DMS53 (cell line): ENCODE data around the gene ADAMTSL1.
A peak's percentile ranks its signal among the peaks of the same experiment; 100 is the strongest.

Source experiments
- DNase-seq: peaks from one replicate; lab custom pipeline; 2025; lab: John Stamatoyannopoulos, UW

The ADAMTSL1 gene

DNA sequence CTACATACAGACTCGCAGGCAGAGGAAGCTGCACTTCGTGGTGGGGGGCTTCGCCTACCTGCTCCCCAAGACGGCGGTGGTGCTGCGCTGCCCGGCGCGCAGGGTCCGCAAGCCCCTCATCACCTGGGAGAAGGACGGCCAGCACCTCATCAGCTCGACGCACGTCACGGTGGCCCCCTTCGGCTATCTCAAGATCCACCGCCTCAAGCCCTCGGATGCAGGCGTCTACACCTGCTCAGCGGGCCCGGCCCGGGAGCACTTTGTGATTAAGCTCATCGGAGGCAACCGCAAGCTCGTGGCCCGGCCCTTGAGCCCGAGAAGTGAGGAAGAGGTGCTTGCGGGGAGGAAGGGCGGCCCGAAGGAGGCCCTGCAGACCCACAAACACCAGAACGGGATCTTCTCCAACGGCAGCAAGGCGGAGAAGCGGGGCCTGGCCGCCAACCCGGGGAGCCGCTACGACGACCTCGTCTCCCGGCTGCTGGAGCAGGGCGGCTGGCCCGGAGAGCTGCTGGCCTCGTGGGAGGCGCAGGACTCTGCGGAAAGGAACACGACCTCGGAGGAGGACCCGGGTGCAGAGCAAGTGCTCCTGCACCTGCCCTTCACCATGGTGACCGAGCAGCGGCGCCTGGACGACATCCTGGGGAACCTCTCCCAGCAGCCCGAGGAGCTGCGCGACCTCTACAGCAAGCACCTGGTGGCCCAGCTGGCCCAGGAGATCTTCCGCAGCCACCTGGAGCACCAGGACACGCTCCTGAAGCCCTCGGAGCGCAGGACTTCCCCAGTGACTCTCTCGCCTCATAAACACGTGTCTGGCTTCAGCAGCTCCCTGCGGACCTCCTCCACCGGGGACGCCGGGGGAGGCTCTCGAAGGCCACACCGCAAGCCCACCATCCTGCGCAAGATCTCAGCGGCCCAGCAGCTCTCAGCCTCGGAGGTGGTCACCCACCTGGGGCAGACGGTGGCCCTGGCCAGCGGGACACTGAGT is 303.2 kb downstream of the ADAMTSL1 start:
- DNase-seq: no peak

DNA sequence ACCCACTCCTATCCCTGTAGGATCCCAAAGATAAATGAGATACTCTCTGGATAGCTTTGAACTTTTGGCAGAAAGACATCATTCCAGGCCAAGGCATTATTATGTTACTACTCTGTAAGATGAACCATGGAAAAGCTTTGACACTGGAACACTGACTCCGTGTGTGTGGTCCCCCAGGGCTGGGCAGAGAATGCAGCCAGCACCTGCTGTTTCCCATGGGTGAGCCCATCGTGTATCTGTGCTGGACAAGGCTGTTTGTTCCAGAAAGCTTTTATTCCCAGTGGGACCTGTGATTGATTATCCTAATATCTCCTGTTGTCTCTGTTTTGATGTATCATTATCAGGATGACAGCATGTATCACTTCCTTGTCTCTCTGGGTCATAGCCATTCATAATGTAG is 304.2 kb downstream of the ADAMTSL1 start:
- no peak for DNase-seq

DNA sequence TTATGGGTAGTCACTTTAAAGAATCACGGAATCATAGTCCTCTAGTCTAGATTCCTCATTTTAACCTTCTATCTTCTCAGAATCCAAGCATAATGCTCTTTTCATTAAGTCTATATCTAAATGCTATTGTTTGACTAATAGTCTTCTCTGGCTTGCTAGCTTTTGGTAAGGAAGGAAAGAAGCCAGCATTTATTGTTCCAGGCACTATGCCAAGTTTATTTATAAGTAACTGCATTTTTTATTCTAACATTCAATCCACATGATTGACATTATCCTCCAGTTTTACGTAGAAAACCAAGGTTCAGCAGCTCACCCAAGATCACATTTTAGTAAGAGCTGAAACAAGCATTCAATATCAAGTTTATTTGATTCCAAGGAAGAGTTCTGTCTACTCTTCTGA is 304.9 kb downstream of the ADAMTSL1 start:
- no peak for DNase-seq

DNA sequence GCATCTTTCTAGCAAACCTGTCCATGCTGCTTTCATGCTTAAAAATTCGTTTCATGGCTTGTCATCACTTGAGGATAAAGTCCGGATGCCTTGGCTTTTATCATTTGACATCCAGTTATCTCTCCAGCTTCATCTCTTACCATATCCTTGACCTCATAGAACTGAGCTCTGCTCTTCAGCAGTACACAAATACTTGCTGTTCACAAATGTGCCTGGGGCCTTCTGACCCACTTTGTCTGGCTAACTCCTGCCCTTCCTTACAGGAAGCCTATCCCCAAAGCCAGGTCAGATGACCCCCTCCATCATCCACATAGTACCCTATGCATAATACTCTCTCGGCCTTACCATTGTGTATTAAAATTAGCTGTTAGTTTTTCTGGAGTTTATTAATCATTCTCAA is 310.0 kb downstream of the ADAMTSL1 start:
- DNase-seq: no peak

DNA sequence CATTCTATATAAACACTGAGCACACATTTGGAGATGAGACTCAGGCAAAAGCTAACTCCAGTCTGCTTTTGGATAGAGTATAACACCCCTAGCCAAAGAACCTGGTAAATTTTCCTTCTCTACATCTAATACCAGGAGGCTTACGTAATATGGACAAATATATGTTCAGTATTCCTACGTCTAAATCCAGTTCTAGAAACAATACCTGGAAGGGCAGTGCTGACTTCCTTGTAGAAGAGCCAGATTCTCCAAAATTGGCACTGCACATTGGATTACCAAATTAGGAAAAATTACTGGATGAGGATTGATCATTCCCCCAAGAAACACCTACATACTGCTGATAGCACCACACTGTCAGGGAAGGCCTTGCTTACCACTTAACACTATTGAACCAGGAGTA is 311.7 kb downstream of the ADAMTSL1 start:
- DNase-seq: no peak

DNA sequence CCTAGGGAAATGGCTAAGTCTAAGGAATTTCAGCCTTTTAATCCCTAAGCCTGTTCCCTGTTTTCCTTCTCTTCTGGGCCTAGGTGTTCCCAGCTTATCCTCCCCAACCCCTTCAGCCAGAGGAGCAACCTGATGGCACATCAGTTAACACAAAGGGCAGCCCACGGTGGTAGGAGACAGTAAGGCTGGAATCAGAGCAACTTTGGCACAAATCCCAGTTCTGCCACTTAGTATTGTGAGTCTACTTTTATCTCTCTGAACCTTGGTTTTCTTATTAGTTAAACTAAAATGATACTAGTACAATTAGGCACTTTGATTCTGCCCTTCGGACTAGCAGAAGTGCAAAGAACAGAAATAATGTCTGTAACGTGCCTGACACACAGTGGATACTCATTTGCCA is 312.2 kb downstream of the ADAMTSL1 start:
- DNase-seq: no peak

DNA sequence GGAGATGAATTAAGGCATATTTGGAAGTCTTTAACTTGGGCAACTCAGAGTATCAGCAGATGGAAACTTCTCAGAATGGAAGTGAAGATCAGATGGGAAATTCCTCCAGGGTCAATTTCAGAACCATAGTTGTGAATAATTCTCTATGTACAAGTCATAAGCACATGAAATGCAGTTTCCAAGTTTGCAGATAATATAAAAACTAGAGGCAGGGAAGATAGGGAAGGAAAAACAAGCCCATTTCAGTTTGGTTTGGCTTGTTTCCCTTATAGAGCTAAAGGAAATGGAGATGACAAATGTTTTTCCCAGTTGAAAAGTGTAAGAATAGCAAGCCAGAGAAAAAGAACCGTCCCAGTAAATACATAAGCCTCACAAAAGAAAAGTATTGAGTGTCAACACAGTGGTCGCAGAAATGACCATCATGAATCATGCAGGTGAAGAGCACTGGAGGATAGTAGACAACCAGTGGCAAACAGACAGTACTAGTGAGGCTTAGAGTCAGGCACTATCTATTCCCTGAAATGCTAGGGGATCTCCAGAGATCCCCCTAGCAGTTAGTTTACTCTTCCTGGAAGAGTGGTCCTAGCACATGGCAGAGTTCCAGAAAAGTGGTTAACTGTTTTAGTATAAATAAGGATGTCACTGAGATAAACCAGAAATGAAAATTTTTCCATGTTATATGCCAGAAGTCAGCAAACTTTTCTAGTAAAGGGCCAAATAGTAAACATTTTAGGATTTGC is 313.1 kb downstream of the ADAMTSL1 start:
- peak; percentile 18 for DNase-seq

DNA sequence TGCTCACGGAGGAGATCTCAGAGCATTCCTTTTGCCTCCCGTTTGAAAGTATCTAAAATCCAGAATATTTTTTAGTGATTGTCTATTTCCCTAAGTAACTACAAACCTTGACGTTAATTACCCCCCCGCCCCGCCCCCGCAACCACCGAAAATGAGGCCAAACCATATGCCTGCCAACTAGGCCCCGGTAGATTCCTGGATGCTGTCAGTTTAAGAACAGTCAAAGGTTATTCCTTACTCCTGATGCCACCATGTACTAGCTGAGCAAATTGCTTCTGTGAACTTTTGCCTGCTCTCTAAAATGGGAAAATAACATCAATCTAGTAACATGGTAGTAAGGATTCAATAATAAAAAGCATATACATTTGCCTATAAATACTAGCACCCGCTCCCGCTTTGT is 314.3 kb downstream of the ADAMTSL1 start:
- no peak for DNase-seq

DNA sequence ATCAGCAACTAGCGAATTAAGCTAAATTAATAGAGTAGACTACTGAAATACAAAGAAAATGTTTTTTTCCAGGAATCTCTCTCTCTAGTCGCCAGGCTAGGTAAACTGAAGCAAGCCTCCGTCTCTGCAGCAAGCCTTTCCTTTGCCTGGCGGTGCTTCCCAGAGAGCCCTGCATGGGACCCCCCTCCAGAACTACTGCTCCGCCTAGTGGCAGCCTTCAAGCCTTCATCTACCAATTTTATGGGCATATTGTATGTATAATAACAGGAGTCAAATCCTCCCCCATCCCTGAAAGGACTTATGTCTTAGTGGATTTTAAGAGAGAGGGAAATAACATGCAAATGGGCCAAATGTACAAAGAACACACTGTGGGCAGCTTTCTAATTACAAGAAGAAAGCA is 317.1 kb downstream of the ADAMTSL1 start:
- peak; percentile 71 for DNase-seq

DNA sequence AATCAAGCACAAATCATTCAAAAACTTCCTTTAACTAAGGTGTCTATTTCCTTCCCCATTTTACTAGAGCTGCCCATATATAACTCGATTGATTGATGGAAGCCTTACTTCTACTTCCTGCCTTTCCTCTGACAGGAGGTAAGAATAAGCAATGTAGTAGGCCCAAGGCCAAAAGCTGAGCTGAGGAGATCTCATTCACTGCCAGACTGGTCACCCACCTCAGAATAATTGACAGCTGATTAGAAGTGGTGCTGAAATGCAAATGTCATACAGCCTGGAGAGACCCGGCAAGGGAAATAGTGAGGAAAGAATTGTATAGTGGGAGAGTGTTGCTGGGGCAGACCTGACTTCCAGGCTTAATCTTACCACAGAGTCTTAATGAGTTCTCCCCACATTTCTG is 319.2 kb downstream of the ADAMTSL1 start:
- no peak for DNase-seq

DNA sequence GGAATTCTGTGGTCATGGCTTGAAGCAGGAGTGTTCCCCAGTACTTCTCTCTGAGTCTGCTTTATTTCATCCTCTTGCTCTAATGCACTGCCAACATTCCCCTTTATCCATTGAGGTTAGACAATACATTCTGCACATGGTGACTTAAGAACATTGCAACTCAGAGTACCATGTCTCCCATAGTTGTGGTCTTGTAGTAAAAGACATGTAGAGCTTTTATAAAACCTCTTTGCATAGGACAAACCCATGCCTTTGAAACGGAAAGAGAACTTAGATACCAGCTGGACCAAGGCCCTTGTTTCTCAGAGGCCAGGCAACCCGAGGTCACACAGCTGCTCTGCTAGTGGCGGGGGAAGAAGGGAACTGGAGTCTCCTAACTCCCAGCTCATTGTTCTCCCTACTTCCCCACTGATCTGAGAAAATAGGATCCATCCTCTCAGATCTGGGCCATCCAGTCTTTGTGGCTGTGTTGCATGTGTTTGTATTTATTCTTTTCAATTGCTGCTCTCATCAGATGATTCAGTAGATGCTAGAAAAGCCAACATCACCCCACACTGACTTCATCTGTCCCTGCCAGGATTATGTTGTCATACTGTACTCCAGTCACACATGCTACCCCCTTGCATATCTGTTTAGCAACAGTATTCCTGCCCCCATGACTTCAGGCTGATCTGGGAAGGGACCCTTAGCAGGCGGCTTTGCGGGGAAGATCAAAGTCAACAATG is 322.2 kb downstream of the ADAMTSL1 start:
- no peak for DNase-seq

DNA sequence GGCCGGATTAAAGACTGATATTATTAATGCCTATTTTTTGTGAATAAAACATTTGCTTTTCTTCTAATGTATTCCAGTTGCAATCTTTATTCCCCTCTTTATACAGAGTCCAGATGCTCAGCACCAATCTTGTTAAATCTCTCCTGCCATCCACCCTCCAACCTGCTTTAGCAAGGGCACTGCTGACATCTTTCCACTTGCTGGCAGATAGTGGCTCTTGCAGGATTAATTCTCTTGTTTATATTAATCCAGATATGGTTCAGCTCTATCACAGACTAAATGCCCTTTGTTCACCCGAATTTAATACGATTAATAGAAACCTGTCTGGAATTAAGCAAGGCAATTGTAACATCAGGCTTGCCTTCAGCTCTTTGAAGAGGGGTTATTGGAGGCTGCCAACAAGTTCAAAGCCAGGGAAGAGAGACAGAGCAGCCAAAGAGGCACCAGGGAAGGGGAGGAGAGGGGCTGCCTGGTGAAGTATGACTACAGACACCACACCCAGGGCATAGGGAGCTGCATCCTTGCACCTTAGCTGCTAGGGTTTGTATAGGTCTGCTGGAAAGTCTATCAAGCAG is 322.8 kb downstream of the ADAMTSL1 start:
- no peak for DNase-seq

DNA sequence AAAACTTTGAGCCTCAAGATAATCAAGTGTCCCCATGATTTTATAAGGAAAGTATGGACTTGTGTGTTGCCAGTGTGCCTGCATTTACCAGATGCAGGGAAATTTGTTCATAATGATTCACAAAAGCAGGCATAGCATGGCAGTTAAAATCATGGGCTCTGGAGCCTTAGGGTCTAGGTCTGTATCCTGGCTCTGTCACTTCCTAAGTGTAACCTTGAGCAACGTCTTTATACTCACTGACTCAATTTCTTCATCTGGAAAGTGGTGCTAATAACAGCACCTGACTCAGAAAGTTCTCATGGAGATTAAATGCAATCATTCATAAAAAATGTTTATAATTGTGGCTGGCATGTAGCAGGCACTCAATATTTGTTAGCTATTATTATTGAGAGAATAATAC is 324.2 kb downstream of the ADAMTSL1 start:
- DNase-seq: no peak

DNA sequence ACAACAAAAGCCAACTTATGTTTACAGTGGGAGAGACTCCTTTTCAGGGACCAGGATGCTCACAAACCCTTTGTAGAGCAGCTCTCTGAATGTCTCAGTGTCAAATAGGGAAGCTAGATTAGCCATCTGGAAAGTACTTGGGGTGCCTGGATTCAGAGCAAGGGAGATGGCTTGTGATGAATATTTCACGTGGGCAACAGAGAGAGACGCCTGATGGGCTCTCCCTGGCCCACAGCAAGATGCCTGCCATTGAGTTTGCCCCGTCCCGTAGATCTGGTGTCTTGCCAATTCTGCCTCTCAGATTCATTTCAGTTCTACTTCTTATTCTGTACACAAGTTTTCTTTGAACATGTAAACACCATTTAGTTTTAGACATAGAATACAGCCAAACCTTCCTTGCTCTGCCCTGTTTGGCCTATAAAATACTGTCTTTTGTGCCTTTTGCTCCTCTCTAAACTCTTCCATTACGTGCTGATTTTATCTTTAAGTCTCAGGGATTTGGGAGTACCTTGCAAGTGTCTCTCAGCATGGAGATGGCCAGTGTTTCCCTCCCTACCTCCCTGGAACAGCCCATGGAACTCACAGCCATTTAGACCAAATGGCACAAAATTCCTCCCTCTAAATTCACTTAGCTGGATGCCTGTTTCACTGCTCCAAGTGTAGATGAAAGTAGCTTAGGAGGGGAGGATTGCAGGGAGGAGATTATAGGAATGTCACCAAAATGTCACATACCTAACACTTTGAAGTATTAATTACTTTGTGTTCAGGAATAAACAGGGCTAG is 324.7 kb downstream of the ADAMTSL1 start:
- DNase-seq: no peak

DNA sequence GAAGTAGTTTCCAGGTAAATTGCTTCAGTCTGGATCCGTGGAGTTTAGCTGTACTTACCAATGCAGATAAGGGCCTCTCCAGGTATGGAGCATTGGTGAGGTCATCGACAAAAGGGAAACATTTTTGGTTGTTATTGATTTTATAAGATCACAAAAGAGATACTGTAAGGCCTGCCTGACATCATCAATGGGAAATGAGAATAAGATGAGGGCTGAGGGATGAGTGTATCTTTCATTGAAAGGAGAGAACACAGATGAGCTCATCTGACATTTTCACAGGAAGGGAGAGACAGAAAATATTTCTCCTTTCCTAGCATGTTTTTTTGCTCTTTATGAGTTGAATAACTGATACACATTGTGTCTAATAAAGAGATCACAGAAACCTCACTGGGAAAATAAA is 325.5 kb downstream of the ADAMTSL1 start:
- peak; percentile 5 for DNase-seq

DNA sequence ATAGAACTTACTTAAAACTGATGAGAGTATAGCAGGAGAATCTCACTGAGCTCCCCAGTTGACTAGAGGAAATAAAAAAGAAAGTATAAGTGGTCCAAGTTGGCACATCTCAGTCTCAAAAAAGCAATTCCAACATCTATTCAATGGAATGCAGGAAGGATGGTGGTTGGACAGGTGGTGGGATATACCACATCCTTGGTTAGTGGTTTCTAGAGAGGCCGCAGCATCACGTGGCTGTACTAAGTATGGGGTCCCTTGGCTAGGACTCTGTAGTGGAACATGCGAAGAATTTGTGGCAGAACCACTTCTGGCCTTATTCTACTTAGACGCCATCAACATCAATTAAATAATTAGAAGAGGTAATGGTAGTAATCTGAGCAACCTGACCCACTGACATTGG is 326.6 kb downstream of the ADAMTSL1 start:
- DNase-seq: no peak

DNA sequence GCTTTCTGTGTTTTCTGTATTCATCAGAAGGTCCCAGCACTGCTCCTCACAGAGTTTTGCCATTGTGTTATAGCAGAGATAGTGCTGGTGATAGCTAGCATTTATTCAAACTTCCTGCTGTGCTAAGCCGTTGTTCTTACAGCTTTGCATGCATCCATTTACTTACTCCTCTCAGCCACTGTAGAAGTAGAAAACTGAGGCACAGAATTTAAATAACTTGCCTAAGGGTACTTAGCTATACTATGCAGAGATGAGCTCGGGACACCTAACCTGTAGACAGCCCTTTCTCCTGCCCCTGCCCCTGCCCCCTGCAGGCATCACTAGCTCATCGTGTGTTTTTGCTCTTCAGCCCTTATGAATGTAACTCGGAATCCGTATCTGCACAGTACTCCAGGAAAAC is 331.4 kb downstream of the ADAMTSL1 start:
- DNase-seq: no peak

DNA sequence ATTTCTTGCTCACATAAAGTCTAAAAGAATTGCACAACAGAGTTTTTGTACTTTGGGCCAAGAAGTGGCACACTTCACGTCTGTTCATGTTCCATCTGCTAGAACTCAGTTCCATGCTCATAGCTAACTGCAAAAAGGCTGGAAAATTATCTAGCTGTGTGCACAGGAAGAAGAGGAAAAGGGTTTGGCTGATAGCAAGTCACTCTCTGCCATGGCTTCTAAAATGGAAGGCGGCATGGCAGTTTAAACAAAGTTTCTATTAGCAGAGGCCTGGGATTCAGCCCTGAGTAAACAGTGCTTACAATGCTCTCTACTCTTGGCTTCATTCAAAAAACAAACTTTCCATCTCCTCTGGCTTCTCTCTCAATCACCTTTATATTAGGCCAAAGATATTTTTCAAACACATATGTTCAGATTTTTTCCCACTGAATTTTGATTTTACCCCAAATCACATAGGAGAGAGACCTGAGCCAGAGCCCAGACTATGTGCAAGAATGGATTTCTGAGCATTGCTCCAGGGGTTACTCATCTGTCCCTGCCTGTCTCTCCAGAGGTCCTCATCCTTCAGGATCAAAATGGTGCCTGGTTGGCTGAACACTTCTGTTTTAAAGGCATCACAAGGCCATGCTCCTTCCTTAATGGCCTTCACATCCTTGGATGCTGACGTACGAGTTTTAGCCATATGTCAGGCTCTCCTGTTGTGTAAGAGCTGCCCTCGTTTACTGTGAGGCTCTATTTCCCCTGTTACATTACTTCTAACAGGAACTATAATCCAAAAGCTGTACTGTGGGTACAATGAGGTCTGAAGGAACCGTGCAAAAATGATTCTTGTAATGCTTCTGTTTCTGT is 332.5 kb downstream of the ADAMTSL1 start:
- DNase-seq: peak; percentile 4

DNA sequence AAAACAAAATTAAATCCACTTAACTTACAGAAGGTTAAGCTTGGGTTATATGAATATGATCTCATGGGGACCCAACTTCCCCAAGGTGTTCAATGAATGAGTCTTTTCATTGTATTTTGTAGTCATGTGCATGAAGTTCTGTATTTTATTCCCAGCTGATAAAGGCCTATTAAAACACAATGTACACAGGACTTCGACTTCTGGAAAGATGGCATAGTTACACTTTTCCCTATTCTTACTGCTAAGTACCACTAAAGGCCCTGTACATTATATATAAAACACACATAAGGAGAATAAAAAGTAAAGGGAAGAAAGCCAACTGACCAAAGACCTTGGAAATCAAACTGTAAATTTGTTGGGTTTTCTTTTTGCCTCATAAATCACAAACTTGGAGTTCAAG is 336.6 kb downstream of the ADAMTSL1 start:
- no peak for DNase-seq

DNA sequence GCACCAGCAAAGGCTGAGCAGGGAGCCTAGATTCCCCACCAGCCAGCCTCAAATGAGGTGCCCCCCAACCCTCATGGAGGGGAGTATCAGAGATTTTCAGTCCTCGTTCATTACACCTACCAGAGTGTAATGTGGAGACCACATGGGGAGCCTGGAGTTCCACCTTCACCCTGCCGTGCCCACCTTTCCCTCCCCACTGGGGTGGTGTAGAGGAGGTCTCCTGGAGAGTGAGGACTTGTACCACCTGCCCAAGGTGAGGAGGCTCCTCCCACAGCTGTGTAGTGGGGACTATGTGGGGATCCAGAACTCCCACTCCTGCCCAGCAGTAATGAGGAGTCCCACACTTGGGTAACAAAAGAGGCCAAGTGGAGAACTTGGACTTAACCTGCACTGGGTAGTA is 337.2 kb downstream of the ADAMTSL1 start:
- no peak for DNase-seq
